Stimulated activated effector memory CD8-positive, alpha-beta T cell treated with anti-CD3 and anti-CD28 coated beads, Interleukin-12 subunit alpha, Interleukin-12 subunit beta, amount 100 ng/mL, for 72 hours (primary cell): Measurements from ENCODE around the gene PID1.
"Not testable (repeated sequence)": the region's sequence is repeated elsewhere in the genome, so short reads cannot be mapped to it uniquely, and the experiment has no call there.

ENCODE experiments used
- ATAC-seq: fragments of 150-1000 bp; cut with Tn5 transposase; 2 replicates; pipeline ENCODE4 v1.10.0; 2021
- DNase-seq, 2 donors: peaks; one replicate each; pipeline ENCODE4 v3.0.0; 2021 to 2022; ENCODE audit warnings: low spot score in 2 of 2
- H3K27ac Mint-ChIP-seq: one replicate; pipeline ENCODE4 v1.8.0; 2022; ENCODE audit warnings: mild to moderate bottlenecking, mixed read lengths
- H3K36me3 Mint-ChIP-seq: one replicate; pipeline ENCODE4 v1.8.0; 2022; ENCODE audit warnings: mild to moderate bottlenecking, mixed read lengths
- H3K4me1 Mint-ChIP-seq: one replicate; pipeline ENCODE4 v1.8.0; 2022; ENCODE audit warnings: mixed read lengths
- H3K4me3 Mint-ChIP-seq: one replicate; pipeline ENCODE4 v1.8.0; 2022; ENCODE audit warnings: mild to moderate bottlenecking, mixed read lengths
- H3K9me3 Mint-ChIP-seq: one replicate; pipeline ENCODE4 v1.8.0; 2022; ENCODE audit warnings: mixed read lengths

PID1 gene

DNA sequence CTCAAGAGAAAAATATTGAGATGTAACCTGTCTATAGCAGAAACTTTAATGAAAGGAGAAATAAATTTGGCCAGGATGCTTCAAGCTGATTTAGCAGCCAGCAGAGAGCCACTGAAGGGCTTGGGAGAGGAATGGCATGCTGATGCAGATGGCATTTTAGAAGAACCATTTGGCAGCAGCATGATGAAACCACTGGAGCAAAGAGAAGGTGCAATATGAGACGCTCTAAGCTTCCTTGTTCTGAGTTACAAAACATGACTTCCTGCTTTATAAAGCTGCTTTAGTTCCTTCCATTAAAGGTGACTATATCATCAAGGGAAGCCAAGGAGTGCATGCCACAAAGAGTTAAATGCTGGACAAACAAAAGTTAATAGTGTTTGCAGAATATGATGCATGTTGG, 189.7 kb downstream of the PID1 start:
- Mint-ChIP-seq H3K4me1 (no peaks in the 10 kb centered on the region), H3K9me3 (peaks cover 8% of the 10 kb centered on the region), H3K4me3 (no peak overlapping the region), H3K36me3 (no peaks in the 10 kb centered on the region), H3K27ac (no peak overlapping the region)
- no peak for DNase-seq
- no peak for ATAC-seq

DNA sequence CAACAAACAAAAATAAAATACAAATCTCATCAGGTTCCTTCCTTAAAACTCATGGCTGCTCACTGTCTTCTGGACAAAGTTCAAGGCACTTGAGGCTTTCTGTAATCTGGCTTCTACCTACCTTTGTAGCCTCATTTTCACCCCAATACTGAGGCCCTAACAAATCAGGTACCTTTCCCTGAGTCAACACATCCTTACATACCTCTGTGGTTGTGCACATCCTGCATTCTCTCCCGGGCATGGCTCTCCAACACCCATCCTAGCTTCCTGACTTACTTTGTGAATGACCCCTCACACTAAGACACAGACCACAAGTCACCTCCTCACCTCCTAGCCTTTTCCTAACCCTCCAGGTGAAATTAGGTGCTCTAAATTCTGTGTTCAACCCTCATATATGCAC, 190.9 kb downstream of the PID1 start:
- DNase-seq (no peak), ATAC-seq (no peak)
- Mint-ChIP-seq H3K36me3 (no peaks in the 10 kb centered on the region), H3K4me3 (no peak overlapping the region), H3K9me3 (peaks cover 15% of the 10 kb centered on the region), H3K27ac (no peak overlapping the region), H3K4me1 (no peaks in the 10 kb centered on the region)

DNA sequence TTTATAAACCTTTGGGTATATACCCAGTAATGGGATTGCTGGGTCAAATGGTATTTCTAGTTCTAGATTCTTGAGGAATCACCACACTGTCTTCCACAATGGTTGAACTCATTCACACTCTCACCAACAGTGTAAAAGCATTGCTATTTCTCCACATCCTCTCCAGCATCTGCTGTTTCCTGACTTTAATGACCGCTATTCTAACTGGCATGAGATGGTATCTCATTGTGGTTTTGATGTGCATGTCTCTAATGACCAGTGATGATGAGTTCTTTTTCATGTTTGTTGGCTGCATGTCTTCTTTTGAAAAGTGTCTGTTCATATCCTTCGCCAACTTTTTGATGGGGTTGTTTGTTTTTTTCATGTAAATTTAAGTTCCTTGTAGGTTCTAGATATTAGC, 194.2 kb downstream of the PID1 start:
- peaks cover 15% of the 10 kb centered on the region for H3K9me3 Mint-ChIP-seq
- ATAC-seq, H3K27ac Mint-ChIP-seq, H3K4me1 Mint-ChIP-seq, H3K36me3 Mint-ChIP-seq, H3K4me3 Mint-ChIP-seq, DNase-seq: not testable (repeated sequence)

DNA sequence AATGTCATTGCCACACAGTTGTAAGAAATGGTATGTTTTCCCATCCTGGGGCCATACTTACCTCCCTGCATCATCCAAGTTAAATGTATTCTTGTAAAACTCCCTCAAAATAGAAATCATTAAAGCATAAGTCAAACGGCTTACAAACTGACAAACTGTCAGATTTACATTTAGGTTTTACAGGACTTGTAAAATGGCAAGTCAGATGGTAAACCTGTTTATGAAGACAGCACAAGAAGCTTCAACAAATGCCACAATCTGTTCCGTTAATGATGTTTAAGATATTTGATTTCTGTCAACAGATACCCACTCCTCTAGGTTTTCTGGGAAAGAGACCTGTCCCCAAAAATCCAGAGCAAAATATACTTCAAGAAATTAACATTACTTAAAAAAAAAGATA, 197.2 kb downstream of the PID1 start:
- H3K9me3 Mint-ChIP-seq: peaks cover 7% of the 10 kb centered on the region
- H3K27ac Mint-ChIP-seq: no peak overlapping the region
- ATAC-seq (no peak), DNase-seq (no peak)
- no peaks in the 10 kb centered on the region for H3K36me3 Mint-ChIP-seq
- H3K4me1 Mint-ChIP-seq: no peaks in the 10 kb centered on the region
- H3K4me3 Mint-ChIP-seq: no peak overlapping the region

DNA sequence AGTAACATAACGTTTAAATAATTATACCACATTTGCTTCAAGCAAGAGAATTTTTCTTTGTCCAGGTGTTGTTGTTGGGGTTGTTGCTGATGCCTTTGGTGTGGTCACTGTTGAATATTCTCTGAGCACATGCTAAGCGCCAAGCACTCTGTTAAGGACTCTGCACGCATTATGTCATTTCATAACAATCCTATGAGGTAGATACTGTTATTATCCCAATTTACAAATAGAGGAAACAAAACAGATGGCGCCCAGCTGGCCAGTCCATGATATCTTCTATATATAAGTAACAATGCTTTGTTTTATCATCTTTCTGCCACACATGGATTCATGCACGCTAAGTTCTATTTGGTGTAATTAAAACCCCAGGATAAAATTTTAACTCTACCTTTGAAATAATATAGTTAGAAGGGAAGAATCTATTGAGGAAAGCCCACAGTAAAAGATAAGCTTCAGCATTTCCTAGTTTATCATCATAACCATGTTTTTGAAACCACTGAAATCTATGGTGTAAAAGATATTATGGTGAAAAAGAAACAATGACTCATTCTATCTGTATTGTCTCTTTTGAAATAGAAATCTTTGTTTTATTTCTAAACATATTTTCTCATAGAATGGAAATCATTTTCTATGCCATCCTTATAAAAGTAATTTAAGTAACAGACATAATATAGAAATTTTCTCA, 199.7 kb downstream of the PID1 start:
- H3K4me1 Mint-ChIP-seq: no peaks in the 10 kb centered on the region
- no peak for ATAC-seq
- DNase-seq: no peak
- no peak overlapping the region for H3K4me3 Mint-ChIP-seq
- H3K36me3 Mint-ChIP-seq: no peaks in the 10 kb centered on the region
- peaks cover 7% of the 10 kb centered on the region for H3K9me3 Mint-ChIP-seq
- no peak overlapping the region for H3K27ac Mint-ChIP-seq

DNA sequence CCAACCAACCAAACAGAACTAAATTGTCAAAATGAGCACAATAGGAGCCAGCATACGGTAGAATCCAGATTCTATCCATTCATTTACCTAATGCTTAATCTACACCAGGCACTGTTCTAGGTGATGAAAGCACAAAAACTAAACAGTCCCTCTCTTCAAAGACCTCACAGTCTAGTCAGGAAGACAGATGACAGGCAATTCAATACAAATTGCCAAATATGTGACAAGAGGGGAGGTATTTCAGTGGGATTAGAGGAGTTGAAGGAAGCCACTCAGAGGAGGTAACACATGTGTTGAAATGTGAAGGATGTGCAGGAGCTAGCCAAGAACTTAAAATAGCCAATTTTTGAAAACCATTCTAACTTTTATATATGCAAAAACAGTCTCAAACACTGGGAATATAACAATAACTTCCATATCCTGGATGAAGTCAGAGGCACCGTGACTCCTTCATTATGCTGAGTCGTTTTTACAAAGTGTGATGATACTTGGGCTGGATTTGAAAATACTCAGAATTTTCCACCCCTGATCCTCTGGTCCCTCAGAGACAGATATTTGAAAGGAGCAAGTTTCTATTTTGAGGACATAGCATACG, 204.9 kb downstream of the PID1 start:
- no peak for DNase-seq
- Mint-ChIP-seq H3K4me3 (no peak overlapping the region), H3K27ac (no peak overlapping the region), H3K4me1 (no peaks in the 10 kb centered on the region), H3K36me3 (no peaks in the 10 kb centered on the region), H3K9me3 (peaks cover 6% of the 10 kb centered on the region)
- ATAC-seq: no peak

DNA sequence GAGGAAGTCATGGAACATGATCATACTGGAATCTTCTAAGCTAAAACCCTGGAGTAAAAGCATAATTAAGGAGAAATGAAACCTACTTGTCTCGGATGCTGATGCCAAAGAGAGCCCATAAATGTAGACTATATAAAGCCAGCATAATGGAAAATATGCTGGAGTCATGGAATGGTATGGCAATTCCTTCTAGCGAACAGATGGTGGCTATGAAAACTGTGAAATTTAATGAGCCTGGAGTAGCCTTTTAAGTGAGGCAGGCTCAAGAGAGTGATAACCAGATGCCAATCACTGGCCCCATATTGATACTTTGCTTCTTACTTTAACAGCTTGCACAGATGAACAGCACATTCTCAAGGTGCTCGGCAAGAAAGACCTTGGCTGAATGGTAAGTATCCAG, 206.3 kb downstream of the PID1 start:
- H3K4me1 Mint-ChIP-seq: no peaks in the 10 kb centered on the region
- peaks cover 9% of the 10 kb centered on the region for H3K9me3 Mint-ChIP-seq
- H3K36me3 Mint-ChIP-seq: no peaks in the 10 kb centered on the region
- H3K27ac Mint-ChIP-seq: no peak overlapping the region
- H3K4me3 Mint-ChIP-seq: no peak overlapping the region
- ATAC-seq (no peak), DNase-seq (no peak)

DNA sequence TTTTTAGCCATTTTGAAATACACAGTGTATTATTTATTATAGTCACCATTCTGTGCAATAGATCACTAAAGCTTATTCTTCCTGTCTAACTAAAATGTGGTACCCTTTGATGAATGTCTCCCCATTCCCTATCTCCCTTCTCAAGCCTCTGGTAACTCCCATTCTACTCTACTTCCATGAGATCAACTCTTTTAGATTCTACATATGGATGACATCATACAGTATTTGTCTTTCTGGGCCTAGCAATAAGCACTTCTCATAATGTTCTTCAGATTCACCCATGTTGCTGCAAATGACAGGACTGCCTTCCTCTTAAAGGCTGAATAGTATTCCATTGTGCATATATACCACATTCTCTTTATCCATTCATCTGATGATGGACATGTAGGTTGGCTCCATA, 210.9 kb downstream of the PID1 start:
- Mint-ChIP-seq H3K4me1 (no peaks in the 10 kb centered on the region), H3K27ac (no peak overlapping the region), H3K4me3 (no peak overlapping the region), H3K9me3 (peaks cover 9% of the 10 kb centered on the region), H3K36me3 (no peaks in the 10 kb centered on the region)
- ATAC-seq: no peak
- DNase-seq: no peak

DNA sequence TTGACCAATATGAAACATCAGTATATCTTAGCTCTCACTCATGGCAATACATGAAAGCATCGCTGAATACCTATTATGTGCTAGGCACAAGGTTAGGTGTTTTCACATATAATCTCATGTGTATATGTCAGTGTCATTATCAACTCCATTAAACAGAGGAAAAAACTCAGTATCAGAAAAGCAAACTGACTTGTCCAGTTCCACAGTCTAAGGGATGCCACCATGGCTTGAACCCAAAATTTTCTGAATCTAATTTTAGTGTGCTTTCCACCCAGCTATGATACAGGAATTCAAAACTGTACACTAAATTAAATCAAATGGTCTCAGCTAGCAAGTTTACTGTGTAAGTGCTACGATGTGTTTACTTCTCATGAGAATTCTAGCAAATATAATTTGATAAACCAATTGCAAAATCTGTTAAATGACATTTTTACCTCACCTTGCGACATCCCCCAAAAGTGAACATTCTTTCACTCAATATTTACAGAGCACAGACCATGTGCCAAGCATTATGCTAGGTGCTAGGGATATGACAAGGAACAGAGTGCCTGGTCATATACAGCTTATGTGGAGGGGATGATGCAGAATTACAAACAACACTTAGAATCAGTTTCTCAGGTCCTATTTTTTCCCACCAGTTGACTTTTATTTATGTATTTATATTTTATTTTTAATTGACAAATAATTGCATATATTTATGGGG, 211.6 kb downstream of the PID1 start:
- Mint-ChIP-seq H3K36me3 (no peaks in the 10 kb centered on the region), H3K27ac (no peak overlapping the region), H3K4me3 (no peak overlapping the region), H3K9me3 (peaks cover 9% of the 10 kb centered on the region), H3K4me1 (no peaks in the 10 kb centered on the region)
- no peak for ATAC-seq
- no peak for DNase-seq

DNA sequence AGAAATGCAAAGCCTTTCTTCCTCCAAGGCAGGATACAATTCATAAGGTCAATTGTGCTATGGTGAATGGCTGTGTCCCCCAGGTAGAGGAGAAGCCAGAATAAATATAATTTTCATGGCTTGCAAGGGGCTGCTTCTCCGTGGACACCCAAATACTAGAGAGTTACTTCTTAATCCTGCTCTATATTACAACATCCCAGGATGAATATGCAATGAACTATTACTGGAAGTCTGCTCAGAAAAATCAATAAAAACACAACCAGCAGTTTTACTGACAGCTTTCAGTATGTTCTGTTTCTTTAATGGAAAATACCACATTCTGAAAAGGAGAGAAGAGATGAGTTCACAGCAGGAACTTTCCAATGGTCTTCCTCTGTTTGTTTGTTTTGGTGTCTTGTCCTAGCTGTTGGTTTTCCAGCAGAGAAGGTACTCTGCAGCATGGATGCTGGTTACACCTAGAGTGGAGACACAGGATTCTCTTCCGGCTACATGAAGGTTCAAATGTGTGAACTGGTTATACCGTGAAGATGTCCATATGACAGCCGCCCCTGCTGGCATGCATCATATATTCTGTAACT, 213.0 kb downstream of the PID1 start:
- Mint-ChIP-seq H3K4me3 (no peak overlapping the region), H3K9me3 (peaks cover 8% of the 10 kb centered on the region), H3K36me3 (no peaks in the 10 kb centered on the region), H3K27ac (no peak overlapping the region), H3K4me1 (no peaks in the 10 kb centered on the region)
- DNase-seq (no peak), ATAC-seq (no peak)

DNA sequence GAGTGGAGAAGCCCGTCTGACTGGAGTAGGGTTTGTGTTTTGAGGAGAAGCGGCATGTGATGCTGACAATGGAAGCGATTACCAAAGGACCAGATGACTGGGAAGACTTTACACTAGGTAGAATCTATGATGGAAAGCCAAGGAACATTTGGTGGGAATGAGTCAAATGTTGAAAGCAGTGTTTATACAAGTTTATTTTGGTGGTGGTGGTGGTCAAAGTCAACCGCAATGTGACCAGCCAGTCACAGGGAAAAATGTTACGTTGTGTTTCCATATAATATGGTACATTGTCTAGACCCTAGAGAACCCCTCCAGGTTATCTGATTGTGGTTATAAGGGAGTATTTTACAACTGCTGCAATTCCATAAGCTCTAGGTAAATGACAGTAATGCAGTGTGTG, 216.8 kb downstream of the PID1 start:
- peaks cover 10% of the 10 kb centered on the region for H3K9me3 Mint-ChIP-seq
- no peak overlapping the region for H3K4me3 Mint-ChIP-seq
- ATAC-seq (no peak), DNase-seq (no peak)
- H3K4me1 Mint-ChIP-seq: no peaks in the 10 kb centered on the region
- H3K27ac Mint-ChIP-seq: no peak overlapping the region
- no peaks in the 10 kb centered on the region for H3K36me3 Mint-ChIP-seq

DNA sequence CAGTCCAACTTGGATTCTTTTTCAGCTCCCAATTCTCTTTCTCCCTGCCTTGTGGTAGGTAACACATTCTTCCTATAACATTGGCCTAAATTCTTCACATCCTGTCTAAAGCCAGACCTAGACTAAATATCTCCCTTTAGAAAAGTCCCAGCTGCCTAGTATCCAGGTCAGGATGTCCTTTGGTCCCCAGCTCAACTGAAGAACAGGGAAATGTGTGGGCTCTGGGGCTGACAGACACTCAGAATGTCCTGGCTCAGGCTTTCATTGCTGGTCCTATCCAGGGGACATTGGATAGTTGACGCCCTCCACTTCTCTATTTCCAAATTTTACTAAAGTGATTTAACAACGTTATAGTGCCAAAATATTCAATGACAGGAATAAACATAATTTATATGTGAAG, 219.3 kb downstream of the PID1 start:
- Mint-ChIP-seq H3K27ac (no peak overlapping the region), H3K9me3 (peaks cover 12% of the 10 kb centered on the region), H3K4me3 (no peak overlapping the region), H3K4me1 (no peaks in the 10 kb centered on the region), H3K36me3 (no peaks in the 10 kb centered on the region)
- DNase-seq (no peak), ATAC-seq (no peak)

DNA sequence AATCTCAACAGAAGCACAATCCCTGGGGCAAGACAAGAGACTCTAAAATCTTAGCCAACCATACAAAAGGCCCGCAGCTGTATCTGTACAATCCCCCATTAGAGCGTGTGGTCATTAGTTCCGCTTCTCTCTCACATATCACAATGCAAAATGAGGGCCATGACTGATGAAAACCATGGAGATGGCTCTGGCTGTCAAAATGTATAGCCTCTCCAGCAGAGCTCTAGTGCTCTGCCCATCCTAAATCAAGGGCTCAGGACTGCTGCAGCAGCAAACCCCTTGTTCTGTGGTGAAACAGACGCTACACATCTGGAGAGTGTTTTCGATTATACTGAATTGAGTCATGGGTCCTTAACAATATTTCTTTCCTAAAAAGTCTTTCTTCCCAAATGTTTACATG, 221.0 kb downstream of the PID1 start:
- Mint-ChIP-seq H3K36me3 (no peaks in the 10 kb centered on the region), H3K4me1 (no peaks in the 10 kb centered on the region), H3K9me3 (peaks cover 12% of the 10 kb centered on the region), H3K27ac (no peak overlapping the region), H3K4me3 (no peak overlapping the region)
- ATAC-seq (no peak), DNase-seq (no peak)

DNA sequence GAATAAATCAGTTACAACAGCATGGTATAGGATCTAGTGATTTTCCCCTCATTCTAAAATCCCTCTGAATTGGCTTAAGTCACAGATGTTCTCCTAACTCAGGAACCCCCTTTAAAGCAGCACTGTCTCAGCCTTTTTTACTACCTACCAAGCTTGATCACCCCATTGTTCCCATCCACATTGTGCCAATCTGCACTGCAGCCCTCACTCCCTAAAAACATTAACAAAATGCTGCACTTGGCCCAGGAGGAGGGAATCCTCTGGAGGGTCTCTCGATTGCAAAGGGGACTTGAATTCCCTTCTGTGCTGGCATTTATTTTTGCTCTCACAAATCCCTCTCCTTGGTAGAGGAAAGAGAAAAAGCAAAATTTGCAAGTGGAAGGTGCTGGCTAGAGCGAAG, 223.0 kb downstream of the PID1 start:
- DNase-seq (no peak), ATAC-seq (no peak)
- peaks cover 11% of the 10 kb centered on the region for H3K9me3 Mint-ChIP-seq
- no peak overlapping the region for H3K27ac Mint-ChIP-seq
- no peaks in the 10 kb centered on the region for H3K4me1 Mint-ChIP-seq
- no peaks in the 10 kb centered on the region for H3K36me3 Mint-ChIP-seq
- no peak overlapping the region for H3K4me3 Mint-ChIP-seq

DNA sequence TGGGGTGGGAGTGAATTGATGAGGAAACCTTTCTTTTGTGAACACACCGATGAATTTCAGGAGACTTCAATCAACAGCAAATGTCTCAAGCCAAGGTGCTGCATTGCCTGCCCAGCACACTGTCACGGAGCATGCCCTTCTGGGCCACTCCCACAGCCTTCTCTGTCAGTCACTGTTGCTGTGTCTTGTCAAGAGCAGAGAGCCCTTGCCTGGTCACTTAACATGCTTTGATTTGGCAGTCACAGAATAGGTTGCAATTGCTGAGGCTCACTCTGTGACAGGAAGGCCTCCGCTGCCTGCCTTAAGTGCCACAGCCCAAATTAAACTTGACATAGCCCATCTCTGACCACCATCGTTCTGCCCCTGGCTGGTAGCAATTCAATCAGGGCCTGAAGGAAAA, 225.4 kb downstream of the PID1 start:
- ATAC-seq: no peak

DNA sequence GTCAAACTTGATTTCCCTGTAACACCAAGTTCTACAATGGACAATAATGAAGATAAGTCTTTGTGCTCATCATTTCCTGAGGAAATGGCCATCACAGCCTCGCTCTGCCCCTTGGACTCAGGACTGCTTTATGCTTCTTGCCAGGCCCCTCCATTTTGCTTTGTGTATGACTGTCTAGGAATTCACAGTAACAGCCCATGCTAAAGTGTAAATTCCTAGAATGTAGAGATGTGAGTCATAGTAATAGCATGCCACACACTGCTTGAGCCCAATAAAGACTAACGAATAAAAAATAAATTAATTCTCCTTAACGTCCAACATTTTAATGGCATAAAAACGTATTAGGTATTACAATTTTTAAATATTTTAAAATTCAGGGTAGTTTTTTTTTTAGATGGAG, 226.5 kb downstream of the PID1 start:
- no peak overlapping the region for H3K27ac Mint-ChIP-seq
- peaks cover 6% of the 10 kb centered on the region for H3K9me3 Mint-ChIP-seq
- H3K36me3 Mint-ChIP-seq: no peaks in the 10 kb centered on the region
- H3K4me1 Mint-ChIP-seq: no peaks in the 10 kb centered on the region
- ATAC-seq (no peak), DNase-seq (no peak)
- no peak overlapping the region for H3K4me3 Mint-ChIP-seq

More for the DNA sequence above, 225.4 kb downstream of the PID1 start:
- H3K9me3 Mint-ChIP-seq: peaks cover 6% of the 10 kb centered on the region
- DNase-seq: no peak
- no peaks in the 10 kb centered on the region for H3K4me1 Mint-ChIP-seq
- H3K27ac Mint-ChIP-seq: no peak overlapping the region
- no peaks in the 10 kb centered on the region for H3K36me3 Mint-ChIP-seq
- no peak overlapping the region for H3K4me3 Mint-ChIP-seq
